GM12878 (cell line): Measurements from ENCODE around the gene TMX4. TPM values are rescaled to one million over a fixed set of nuclear protein-coding genes. Genes with fewer than 3 reads are reported as not detected.

Source experiments
- ASH2L ChIP-seq: fragments of 300-600, 200-600 bp; sonication (generic); IDR thresholded peaks from 2 replicates; pipeline ENCODE4 v1.6.1; 2017; ENCODE audit warnings: low read depth, mild to moderate bottlenecking, borderline replicate concordance
- CHD4 ChIP-seq: fragments of 200-600 bp; sonication (generic); IDR thresholded peaks from 2 replicates; pipeline ENCODE4 v1.6.1; 2016; ENCODE audit warnings: mild to moderate bottlenecking
- E4F1 ChIP-seq: fragments of 450-650 bp; IDR thresholded peaks from 2 replicates; pipeline ENCODE4 v1.6.1; 2018; ENCODE audit warnings: borderline replicate concordance, mild to moderate bottlenecking; ENCODE audit not compliant: partially characterized antibody
- JUND ChIP-seq: IDR thresholded peaks from 2 replicates; pipeline ENCODE4 v1.6.1; 2012; ENCODE audit warnings: low read depth, mild to moderate bottlenecking, low read length, improper control_type of control experiment, moderate library complexity
- RELB ChIP-seq: fragments of 450-650 bp; IDR thresholded peaks from 2 replicates; pipeline ENCODE4 v1.6.1; 2017; ENCODE audit warnings: low read depth, mild to moderate bottlenecking, moderate library complexity
- REST ChIP-seq: IDR thresholded peaks from 2 replicates; pipeline ENCODE4 v1.6.1; 2012; ENCODE audit warnings: mild to moderate bottlenecking, low read depth, low read length
- polyA plus RNA-seq, 11 experiments: library from polyadenylated mRNA; depleted of rRNA in 4 of 11; unstranded in 6 of 11; stranded (reverse) in 5 of 11; fragments of >200 nt; fragmentation: Nextera tagmentation in 4 of 11; fragmentation: Illumina TruSeq in 1 of 11; extraction: Ambion mirVana in 4 of 11; extraction: Trizol in 1 of 11; gene quantifications; 1 replicate in 1 of 11; 2 replicates in 10 of 11; pipeline versions ENCODE4 v1.2.1 to v1.2.3, GENCODE V29; 2011 to 2016; ENCODE audit warnings: inconsistent platforms in 2 of 11, missing spikeins in 2 of 11, low read depth in 1 of 11
- total RNA-seq, 4 experiments: library from RNA; depleted of rRNA in 3 of 4; stranded (reverse); fragments of >200 nt in 3 of 4; fragmentation: Illumina TruSeq in 1 of 4; extraction: Trizol in 1 of 4; gene quantifications; 2 replicates each; pipeline versions ENCODE4 v1.2.1 to v1.2.3, GENCODE V29; 2013 to 2021

TMX4 gene
- total and polyA plus RNA-seq, 10 of the 15 experiments (the other 5 are each of a cell fraction or from before 2014, with no cell fraction given): 3.9 to 19.9 (median 11.1) TPM

GRCh38 chr20:8055096-8055495, 35.5 kb upstream of the TMX4 start (continued):
- no peak for TF ChIP-seq E4F1
- TF ChIP-seq REST: no peak
- TF ChIP-seq RELB: no peak
- TF ChIP-seq JUND: no peak
- TF ChIP-seq ASH2L: no peak
- TF ChIP-seq CHD4: no peak
- TF ChIP-seq, all 136 proteins: peak for 0
